ENCODE results near the gene STK32B.

- TF ChIP-seq CTCF (IDR thresholded peaks at IDR 0.05) (no peak), POLR2AphosphoS5 (IDR thresholded peaks at IDR 0.05) (no peak), POLR2A (IDR thresholded peaks at IDR 0.05) (no peak)
Measured at GRCh38 chr4:5029447-5029846, 21.8 kb upstream of the STK32B start.
